GM23338 (cell line): ENCODE measurements around the gene WIF1.

Experiments used
- CREB1 ChIP-seq: fragments of 250-450 bp; sonication (Bioruptor Pico); IDR thresholded peaks from 2 replicates; pipeline ENCODE4 v1.5.0; 2020; ENCODE audit warnings: low read depth, mild to moderate bottlenecking, moderate library complexity
- CTCF ChIP-seq, 2 experiments: fragments of 200-600 bp in 1 of 2; sonication (generic) in 1 of 2; conservative IDR thresholded peaks; 2 replicates each; pipeline versions ENCODE4 v1.5.1 to v1.6.1; 2016 to 2017; ENCODE audit warnings: antibody characterized with exemption in 2 of 2, low read depth in 2 of 2, mild to moderate bottlenecking in 2 of 2, moderate library complexity in 1 of 2
- EZH2 ChIP-seq: fragments of 200-600 bp; sonication (generic); IDR thresholded peaks from one replicate; pipeline ENCODE4 v1.8.0; 2017; ENCODE audit warnings: antibody characterized with exemption, mild to moderate bottlenecking, low read depth; ENCODE audit not compliant: unreplicated experiment
- POLR2AphosphoS5 ChIP-seq: IDR thresholded peaks from 2 replicates; pipeline ENCODE4 v1.6.1; 2016; ENCODE audit warnings: antibody characterized with exemption, low read depth

- no peak for TF ChIP-seq CTCF (conservative IDR thresholded peaks at IDR 0.05; ENCODE audit: low read depth in 2 of 2)
- TF ChIP-seq EZH2: no peak
- no peak for TF ChIP-seq POLR2AphosphoS5
- no peak for TF ChIP-seq CREB1
Observed at GRCh38 chr12:65125975-65126374, 4.9 kb upstream of the WIF1 start.
